HCT116 (cell line): Measurements from ENCODE around the gene EDA2R. TPM values are rescaled to one million over a fixed set of nuclear protein-coding genes. Genes with fewer than 3 reads are reported as not detected.

Experiments
- CEBPB ChIP-seq: IDR thresholded peaks from 2 replicates; pipeline ENCODE4 v1.6.1; 2012; ENCODE audit warnings: low read depth
- EGR1 ChIP-seq: IDR thresholded peaks from 2 replicates; pipeline ENCODE4 v1.6.1; 2012; ENCODE audit warnings: low read depth
- ELF1 ChIP-seq: IDR thresholded peaks from 2 replicates; pipeline ENCODE4 v1.6.1; 2012; ENCODE audit warnings: low read depth, borderline replicate concordance
- EZH2 ChIP-seq: fragments of 200-600 bp; sonication (generic); IDR thresholded peaks from 2 replicates; pipeline ENCODE4 v1.6.1; 2017; ENCODE audit warnings: antibody characterized with exemption, mixed run types
- FOSL1 ChIP-seq: IDR thresholded peaks from 2 replicates; pipeline ENCODE4 v1.6.1; 2012; ENCODE audit warnings: low read depth
- JUND ChIP-seq: IDR thresholded peaks from 2 replicates; pipeline ENCODE4 v1.6.1; 2012
- POLR2AphosphoS5 ChIP-seq: IDR thresholded peaks from 2 replicates; pipeline ENCODE4 v1.6.1; 2011; ENCODE audit warnings: mild to moderate bottlenecking, low read depth, low read length, moderate library complexity
- YY1 ChIP-seq: IDR thresholded peaks from 2 replicates; pipeline ENCODE4 v1.6.1; 2011; ENCODE audit warnings: low read length, low read depth, moderate library complexity, mild to moderate bottlenecking; ENCODE audit not compliant: insufficient replicate concordance; ENCODE audit errors: extremely low read depth
- ZNF274 ChIP-seq: fragments of 200-500 bp; sonication (Bioruptor generic); IDR thresholded peaks from 2 replicates; pipeline ENCODE4 v1.6.1; 2014; ENCODE audit warnings: mild to moderate bottlenecking, low read depth, low read length, inconsistent platforms
- total RNA-seq: library from RNA; stranded (reverse); gene quantifications from one replicate; pipeline ENCODE4 v1.2.1, GENCODE V29; 2021; ENCODE audit not compliant: unreplicated experiment
- TF ChIP-seq, protein P1 (sequence below): IDR thresholded peaks from 2 replicates; pipeline ENCODE4 v1.6.1; 2011; ENCODE audit warnings: mild to moderate bottlenecking, low read length, moderate library complexity; ENCODE audit not compliant: insufficient replicate concordance; ENCODE audit errors: extremely low read depth

EDA2R gene
- total RNA-seq, 1 experiment from 2014 or later = not detected

DNA sequence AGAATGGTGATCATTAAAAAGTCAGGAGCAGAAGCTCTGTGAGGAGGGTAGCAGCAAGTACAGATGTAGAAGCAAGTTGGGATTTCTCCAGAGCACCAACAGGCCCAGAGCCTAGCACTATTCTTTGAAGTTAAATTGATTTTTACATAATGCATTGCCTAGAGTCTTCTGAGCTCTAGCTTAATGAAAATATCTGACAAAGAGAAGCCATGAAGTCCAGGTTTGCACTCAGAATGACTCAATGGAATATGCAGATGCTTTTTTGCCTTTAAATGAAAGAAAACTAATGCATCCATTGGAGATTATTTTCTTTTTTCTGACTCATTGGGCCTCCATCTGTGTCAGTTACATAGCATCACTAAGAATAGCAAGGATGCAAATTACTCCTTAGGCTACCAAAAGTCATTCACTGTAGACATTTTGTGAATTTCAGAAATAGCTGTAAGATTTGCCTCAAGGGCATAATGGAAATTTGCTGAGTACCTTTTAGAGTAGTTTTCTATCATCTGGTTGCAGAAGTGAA lies 91.0 kb downstream of the EDA2R start (continued):
- TF ChIP-seq YY1 (no peak), POLR2AphosphoS5 (no peak), EZH2 (no peak), CEBPB (no peak), ZNF274 (no peak), JUND (no peak), EGR1 (no peak), FOSL1 (no peak), ELF1 (no peak)
- TF ChIP-seq, protein P1, sequence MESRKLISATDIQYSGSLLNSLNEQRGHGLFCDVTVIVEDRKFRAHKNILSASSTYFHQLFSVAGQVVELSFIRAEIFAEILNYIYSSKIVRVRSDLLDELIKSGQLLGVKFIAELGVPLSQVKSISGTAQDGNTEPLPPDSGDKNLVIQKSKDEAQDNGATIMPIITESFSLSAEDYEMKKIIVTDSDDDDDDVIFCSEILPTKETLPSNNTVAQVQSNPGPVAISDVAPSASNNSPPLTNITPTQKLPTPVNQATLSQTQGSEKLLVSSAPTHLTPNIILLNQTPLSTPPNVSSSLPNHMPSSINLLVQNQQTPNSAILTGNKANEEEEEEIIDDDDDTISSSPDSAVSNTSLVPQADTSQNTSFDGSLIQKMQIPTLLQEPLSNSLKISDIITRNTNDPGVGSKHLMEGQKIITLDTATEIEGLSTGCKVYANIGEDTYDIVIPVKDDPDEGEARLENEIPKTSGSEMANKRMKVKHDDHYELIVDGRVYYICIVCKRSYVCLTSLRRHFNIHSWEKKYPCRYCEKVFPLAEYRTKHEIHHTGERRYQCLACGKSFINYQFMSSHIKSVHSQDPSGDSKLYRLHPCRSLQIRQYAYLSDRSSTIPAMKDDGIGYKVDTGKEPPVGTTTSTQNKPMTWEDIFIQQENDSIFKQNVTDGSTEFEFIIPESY = no peak
